Erythroblast (primary cell): ENCODE measurements around the gene CEACAM18.

Experiments used
- DNase-seq, 2 experiments: peaks; one replicate each; lab custom pipeline; 2025; lab: John Stamatoyannopoulos, UW
- GATA1 ChIP-seq: IDR thresholded peaks from 2 replicates; pipeline ENCODE4 v1.6.1; 2011; ENCODE audit warnings: low read depth, mild to moderate bottlenecking, control low read depth, low read length, moderate library complexity
- POLR2A ChIP-seq: IDR thresholded peaks from 2 replicates; pipeline ENCODE4 v1.6.1; 2011; ENCODE audit warnings: mild to moderate bottlenecking, low read length

CEACAM18 gene

GRCh38 chr19:51513968-51514367 is 35.6 kb downstream of the CEACAM18 start:
- no peak for TF ChIP-seq GATA1
- DNase-seq: no peak

GRCh38 chr19:51514866-51515481 is 36.6 kb downstream of the CEACAM18 start:
- TF ChIP-seq GATA1 (no peak), POLR2A (no peak)
- peak; percentile 80 to 90 for DNase-seq

- TF ChIP-seq POLR2A (no peak), GATA1 (no peak)
- DNase-seq: no peak
Observed at GRCh38 chr19:51520728-51521127, 42.4 kb downstream of the CEACAM18 start.

- TF ChIP-seq GATA1 (no peak), POLR2A (no peak)
Observed at GRCh38 chr19:51521357-51521756, 43.0 kb downstream of the CEACAM18 start.

DNA sequence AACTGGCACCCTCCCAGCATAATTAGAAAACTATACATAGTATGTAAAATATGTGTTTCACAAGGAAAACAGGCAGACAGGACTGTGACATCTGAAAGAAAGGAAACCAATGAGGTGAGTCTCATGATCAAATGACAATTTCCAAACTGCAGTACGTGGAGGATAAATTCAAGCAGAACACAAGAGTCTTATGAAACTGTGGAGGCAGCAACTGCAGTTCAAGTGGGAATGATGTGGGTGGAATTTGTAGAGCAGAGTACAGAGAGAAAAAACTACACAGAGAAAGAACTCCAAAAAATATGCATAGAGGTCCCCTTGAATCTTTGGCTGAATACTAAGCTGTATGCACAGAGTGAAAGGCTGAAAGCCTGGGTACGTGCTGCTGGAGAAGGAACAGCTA is 43.4 kb downstream of the CEACAM18 start:
- DNase-seq: no peak
- TF ChIP-seq POLR2A: no peak
- TF ChIP-seq GATA1: no peak

More at GRCh38 chr19:51521357-51521756, 43.0 kb downstream of the CEACAM18 start:
- no peak for DNase-seq

- peak; percentile 69 to 78 for DNase-seq
- no peak for TF ChIP-seq POLR2A
- TF ChIP-seq GATA1: no peak
Observed at GRCh38 chr19:51524666-51525264, 46.4 kb downstream of the CEACAM18 start.

DNA sequence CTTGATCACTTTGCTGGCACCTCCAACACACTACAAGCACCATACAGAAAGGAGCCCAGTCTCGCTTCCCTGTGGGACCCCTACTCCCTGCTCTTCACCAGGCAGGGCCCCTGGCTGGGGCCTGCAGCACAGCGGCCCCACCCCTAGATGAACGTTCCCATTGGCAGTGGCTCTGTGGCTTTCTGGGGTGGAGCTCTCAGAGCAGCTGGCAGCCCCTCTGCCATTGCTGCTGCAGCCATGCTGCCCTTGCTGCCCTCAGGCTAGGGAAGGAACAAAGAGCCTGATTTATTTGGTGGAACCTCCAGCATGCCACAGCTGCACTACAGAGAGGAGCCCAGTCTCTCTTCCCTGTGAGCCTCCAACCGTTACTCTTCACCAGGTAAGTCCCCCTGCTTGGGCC is 47.3 kb downstream of the CEACAM18 start:
- TF ChIP-seq POLR2A (peak; percentile 27), GATA1 (no peak)
- peak; percentile 29 to 48 for DNase-seq

GRCh38 chr19:51529301-51529700 is 51.0 kb downstream of the CEACAM18 start:
- TF ChIP-seq POLR2A (no peak), GATA1 (no peak)
- DNase-seq: no peak

DNA sequence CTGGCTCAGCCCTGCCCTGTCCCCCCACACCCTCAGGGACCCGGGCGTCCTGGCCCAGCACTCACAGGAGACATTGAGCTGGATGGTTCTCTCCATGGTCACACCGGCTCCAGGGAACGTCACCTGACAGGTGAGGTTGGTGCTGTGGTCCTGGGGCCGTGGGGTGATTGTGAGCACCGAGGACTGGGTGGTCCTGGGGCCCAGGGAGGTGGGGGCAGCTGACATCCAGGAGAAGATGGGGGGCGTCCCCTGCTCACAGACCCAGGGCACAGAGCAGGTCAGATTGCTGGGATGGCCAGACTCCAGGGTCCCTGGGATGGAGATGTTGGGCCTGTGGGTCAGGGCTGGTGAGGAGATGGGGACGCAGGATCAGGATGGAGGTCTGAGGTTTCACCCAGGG is 52.3 kb downstream of the CEACAM18 start:
- DNase-seq: no peak
- no peak for TF ChIP-seq GATA1
- TF ChIP-seq POLR2A: no peak

GRCh38 chr19:51531349-51532315 is 53.3 kb downstream of the CEACAM18 start, which contains the start of gene SIGLEC6:
Gene SIGLEC6, minus strand, starts transcription at chr19:51531670. Its CDS starts 22 bp downstream, at chr19:51531648.
- no peak for TF ChIP-seq GATA1
- peak; percentile 61 for TF ChIP-seq POLR2A
- peak; percentile 46 to 64 for DNase-seq

DNA sequence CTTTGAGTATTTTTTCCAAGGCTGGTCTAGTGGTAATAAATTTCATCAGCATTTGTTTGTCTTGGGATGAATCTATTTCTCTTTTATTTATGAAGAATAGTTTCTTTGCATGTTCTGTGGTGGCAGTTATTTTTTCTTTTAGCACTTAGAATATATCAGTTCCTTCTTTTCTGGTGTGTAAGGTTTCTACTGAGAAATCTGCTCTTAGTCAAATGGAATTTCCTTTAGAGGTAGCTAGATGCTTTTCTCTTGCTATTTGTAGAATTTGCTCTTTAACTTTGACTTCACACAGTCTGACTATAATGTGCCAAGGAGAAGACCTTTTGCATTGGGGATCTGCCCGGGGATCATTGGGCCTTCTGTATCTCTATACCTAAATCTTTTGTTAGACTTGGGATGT is 57.2 kb downstream of the CEACAM18 start:
- TF ChIP-seq GATA1 (no peak), POLR2A (no peak)

GRCh38 chr19:51539821-51540366 is 61.6 kb downstream of the CEACAM18 start:
- no peak for DNase-seq
- TF ChIP-seq GATA1: no peak
- no peak for TF ChIP-seq POLR2A

More for the DNA sequence above, 57.2 kb downstream of the CEACAM18 start:
- DNase-seq: no peak
